H1 (cell line): ENCODE data around the gene TIMP3. TPM values are rescaled to one million over a fixed set of nuclear protein-coding genes. Genes with fewer than 3 reads are reported as not detected.

Experiments used
- BRCA1 ChIP-seq: IDR thresholded peaks from 2 replicates; pipeline ENCODE4 v1.6.1; 2012; ENCODE audit warnings: low read depth, low read length, improper control_type of control experiment
- CBX5 ChIP-seq: fragments of 300-800, 300-1000 bp; sonication (generic); IDR thresholded peaks from 2 replicates; pipeline ENCODE4 v1.7.1; 2016; ENCODE audit warnings: antibody characterized with exemption, low read length, low read depth
- CBX8 ChIP-seq: fragments of 300-800, 300-1000 bp; sonication (generic); IDR thresholded peaks from 2 replicates; pipeline ENCODE4 v1.7.1; 2016; ENCODE audit warnings: low read depth, low read length, borderline replicate concordance
- HDAC2 ChIP-seq, 2 experiments: fragments of 300-600 bp in 1 of 2; sonication (generic) in 1 of 2; IDR thresholded peaks; 2 replicates each; pipeline ENCODE4 v1.6.1; 2011 to 2012; ENCODE audit warnings: low read depth in 2 of 2, low read length in 2 of 2, mild to moderate bottlenecking in 2 of 2, moderate library complexity in 2 of 2, borderline replicate concordance in 1 of 2, inconsistent platforms in 1 of 2
- KDM1A ChIP-seq: fragments of 200-600, 300-600 bp; sonication (generic); IDR thresholded peaks from 2 replicates; pipeline ENCODE4 v1.7.1; 2016; ENCODE audit warnings: mild to moderate bottlenecking, low read length, borderline replicate concordance
- POU5F1 ChIP-seq: IDR thresholded peaks from 2 replicates; pipeline ENCODE4 v1.6.1; 2011; ENCODE audit warnings: low read depth, mild to moderate bottlenecking, low read length, moderate library complexity
- RAD21 ChIP-seq, 2 experiments: IDR thresholded peaks in 1 of 2; conservative IDR thresholded peaks in 1 of 2; 2 replicates each; pipeline ENCODE4 v1.6.1; 2011; ENCODE audit warnings: low read depth in 2 of 2, low read length in 2 of 2, improper control_type of control experiment in 1 of 2, inconsistent platforms in 1 of 2, mild to moderate bottlenecking in 1 of 2, moderate library complexity in 1 of 2
- RFX5 ChIP-seq: IDR thresholded peaks from 2 replicates; pipeline ENCODE4 v1.6.1; 2011; ENCODE audit warnings: low read depth, low read length, improper control_type of control experiment, borderline replicate concordance
- SIX5 ChIP-seq: IDR thresholded peaks from 2 replicates; pipeline ENCODE4 v1.6.1; 2011; ENCODE audit warnings: mild to moderate bottlenecking, low read depth, low read length
- SP4 ChIP-seq: IDR thresholded peaks from 2 replicates; pipeline ENCODE4 v1.6.1; 2012; ENCODE audit warnings: low read length, inconsistent platforms
- TAF7 ChIP-seq: optimal IDR thresholded peaks from 2 replicates; pipeline ENCODE3; 2011; ENCODE audit warnings: low read depth, mild to moderate bottlenecking, inconsistent platforms, low read length, moderate library complexity, borderline replicate concordance
- YY1 ChIP-seq: IDR thresholded peaks from 2 replicates; pipeline ENCODE4 v1.6.1; 2011; ENCODE audit warnings: low read depth, mild to moderate bottlenecking, low read length
- polyA plus RNA-seq, 7 experiments: library from polyadenylated mRNA; depleted of rRNA in 3 of 7; stranded (reverse) in 5 of 7; unstranded in 2 of 7; fragments of >200 nt in 5 of 7; fragments of 200-250 nt in 2 of 7; gene quantifications; 1 replicate in 5 of 7; 2 replicates in 1 of 7; 4 replicates in 1 of 7; pipeline versions ENCODE4 v1.2.1 to v1.2.3, GENCODE V29; 2011 to 2013; ENCODE audit warnings: missing spikeins in 2 of 7, mixed read lengths in 2 of 7
- total RNA-seq: library from RNA; stranded (reverse); fragmentation: NEBNext Ultra II Directional; extraction: Animal tissue kit (Norgen Biotek cat#: 25700); gene quantifications from 2 replicates; pipeline ENCODE4 v1.2.1, GENCODE V29; 2021
- TF ChIP-seq, protein P1 (sequence below), 3 experiments: IDR thresholded peaks; 1 replicate in 2 of 3; 2 replicates in 1 of 3; pipeline versions ENCODE4 v1.5.1 to v1.6.1; 2011; ENCODE audit warnings: low read length in 3 of 3, mild to moderate bottlenecking in 3 of 3, inconsistent platforms in 2 of 3, low read depth in 1 of 3, moderate library complexity in 1 of 3; ENCODE audit not compliant: insufficient read depth in 1 of 3; ENCODE audit errors: control extremely low read depth in 1 of 3

Gene TIMP3
- total and polyA plus RNA-seq, 2 of the 8 experiments (the other 6 are each of a cell fraction or from before 2014, with no cell fraction given), result 1.3 to 4.7 TPM

DNA sequence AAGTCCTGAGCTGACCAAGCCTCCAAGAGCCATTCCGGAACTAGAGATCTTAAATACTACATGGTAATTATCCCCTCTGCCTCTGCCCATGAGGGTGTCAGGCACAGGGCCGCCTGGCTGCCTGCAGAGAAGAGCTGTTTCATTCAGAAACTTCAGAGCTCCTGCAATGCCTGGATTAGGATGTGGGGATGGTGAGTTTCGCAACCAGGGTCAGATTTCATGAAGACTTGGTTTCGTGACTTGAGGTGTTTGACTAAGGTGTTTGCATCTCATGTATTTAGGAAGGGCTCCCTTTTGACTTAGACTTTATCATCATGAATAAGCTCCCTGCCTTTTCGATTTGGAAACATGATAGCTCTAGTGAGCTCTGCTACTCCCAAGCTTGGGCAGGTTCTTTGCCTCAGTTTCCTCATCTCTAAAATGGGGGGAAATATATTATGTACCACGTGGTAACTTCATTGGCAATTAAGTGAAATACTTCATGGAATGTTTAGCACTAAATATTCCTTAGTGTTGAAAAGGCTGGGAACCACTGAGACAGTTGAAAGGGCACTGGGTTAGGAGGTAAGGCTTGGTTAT lies 9.1 kb downstream of the TIMP3 start (continued):
- TF ChIP-seq RAD21 (IDR thresholded peaks at IDR 0.05 in 1 of 2, conservative IDR thresholded peaks at IDR 0.05 in 1 of 2; ENCODE audit: low read depth in 2 of 2, low read length in 2 of 2) (no peak), SIX5 (no peak), BRCA1 (no peak), CBX5 (no peak), SP4 (no peak), KDM1A (peak; percentile 61; the same call in 1 of the 2 replicates), RFX5 (no peak), TAF7 (no peak), HDAC2 (IDR thresholded peaks at IDR 0.05; ENCODE audit: borderline replicate concordance in 1 of 2, low read depth in 2 of 2, low read length in 2 of 2) (peak in 1 of 2 experiments; percentile 48; a peak in 1 of 4 replicates), YY1 (no peak), POU5F1 (no peak), CBX8 (no peak)
- TF ChIP-seq, protein P1, sequence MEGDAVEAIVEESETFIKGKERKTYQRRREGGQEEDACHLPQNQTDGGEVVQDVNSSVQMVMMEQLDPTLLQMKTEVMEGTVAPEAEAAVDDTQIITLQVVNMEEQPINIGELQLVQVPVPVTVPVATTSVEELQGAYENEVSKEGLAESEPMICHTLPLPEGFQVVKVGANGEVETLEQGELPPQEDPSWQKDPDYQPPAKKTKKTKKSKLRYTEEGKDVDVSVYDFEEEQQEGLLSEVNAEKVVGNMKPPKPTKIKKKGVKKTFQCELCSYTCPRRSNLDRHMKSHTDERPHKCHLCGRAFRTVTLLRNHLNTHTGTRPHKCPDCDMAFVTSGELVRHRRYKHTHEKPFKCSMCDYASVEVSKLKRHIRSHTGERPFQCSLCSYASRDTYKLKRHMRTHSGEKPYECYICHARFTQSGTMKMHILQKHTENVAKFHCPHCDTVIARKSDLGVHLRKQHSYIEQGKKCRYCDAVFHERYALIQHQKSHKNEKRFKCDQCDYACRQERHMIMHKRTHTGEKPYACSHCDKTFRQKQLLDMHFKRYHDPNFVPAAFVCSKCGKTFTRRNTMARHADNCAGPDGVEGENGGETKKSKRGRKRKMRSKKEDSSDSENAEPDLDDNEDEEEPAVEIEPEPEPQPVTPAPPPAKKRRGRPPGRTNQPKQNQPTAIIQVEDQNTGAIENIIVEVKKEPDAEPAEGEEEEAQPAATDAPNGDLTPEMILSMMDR (IDR thresholded peaks at IDR 0.05; ENCODE audit: control extremely low read depth in 1 of 3, insufficient read depth in 1 of 3, low read depth in 1 of 3, low read length in 3 of 3), result no peak
